Tibial artery (tissue), 4 donors: ENCODE data around the gene EPHA2.

Experiments
- DNase-seq, 2 donors: peaks; one replicate each; pipeline ENCODE4 v3.0.0-alpha.2; 2019
- H3K27ac ChIP-seq, 2 donors: fragments of 200-600 bp; sonication (generic) in 1 of 2; 1 replicate in 1 of 2; 2 replicates in 1 of 2; pipeline ENCODE4 v1.5.1; 2018 to 2019; ENCODE audit warnings: mild to moderate bottlenecking in 1 of 2
- H3K27me3 ChIP-seq, 2 donors: fragments of 200-600 bp; sonication (generic) in 1 of 2; one replicate each; pipeline versions ENCODE4 v1.5.1 to v1.6.0; 2016 to 2019
- H3K36me3 ChIP-seq, 3 donors: fragments of 200-600 bp; sonication (generic) in 2 of 3; one replicate each; pipeline ENCODE4 v1.5.1; 2016 to 2019; ENCODE audit warnings: mild to moderate bottlenecking in 2 of 3
- H3K4me1 ChIP-seq, 4 donors: fragments of 200-600 bp; sonication (generic) in 2 of 4; 1 replicate in 3 of 4; 2 replicates in 1 of 4; pipeline ENCODE4 v1.5.1; 2016 to 2019
- H3K4me3 ChIP-seq, 2 donors: fragments of 200-600 bp; sonication (generic) in 1 of 2; 1 replicate in 1 of 2; 2 replicates in 1 of 2; pipeline ENCODE4 v1.5.1; 2018 to 2019; ENCODE audit warnings: mild to moderate bottlenecking in 2 of 2
- H3K9me3 ChIP-seq, 3 donors: fragments of 200-600 bp; sonication (generic) in 1 of 3; one replicate each; pipeline ENCODE4 v1.5.1; 2016 to 2019
- CTCF ChIP-seq, 2 experiments: fragments of 200-600 bp in 1 of 2; fragments of 450-650 bp in 1 of 2; IDR thresholded peaks; one replicate each; pipeline ENCODE4 v1.5.1; 2017 to 2019; ENCODE audit warnings: antibody characterized with exemption in 2 of 2, mild to moderate bottlenecking in 1 of 2, moderate library complexity in 1 of 2
- intact Hi-C: fragments of 100-400 bp; cut with DNase I; formaldehyde crosslinking; loops from one replicate; pipeline ENCODE4 v1.15.0; 2023; ENCODE audit warnings: low total_unique reads

The EPHA2 gene

DNA sequence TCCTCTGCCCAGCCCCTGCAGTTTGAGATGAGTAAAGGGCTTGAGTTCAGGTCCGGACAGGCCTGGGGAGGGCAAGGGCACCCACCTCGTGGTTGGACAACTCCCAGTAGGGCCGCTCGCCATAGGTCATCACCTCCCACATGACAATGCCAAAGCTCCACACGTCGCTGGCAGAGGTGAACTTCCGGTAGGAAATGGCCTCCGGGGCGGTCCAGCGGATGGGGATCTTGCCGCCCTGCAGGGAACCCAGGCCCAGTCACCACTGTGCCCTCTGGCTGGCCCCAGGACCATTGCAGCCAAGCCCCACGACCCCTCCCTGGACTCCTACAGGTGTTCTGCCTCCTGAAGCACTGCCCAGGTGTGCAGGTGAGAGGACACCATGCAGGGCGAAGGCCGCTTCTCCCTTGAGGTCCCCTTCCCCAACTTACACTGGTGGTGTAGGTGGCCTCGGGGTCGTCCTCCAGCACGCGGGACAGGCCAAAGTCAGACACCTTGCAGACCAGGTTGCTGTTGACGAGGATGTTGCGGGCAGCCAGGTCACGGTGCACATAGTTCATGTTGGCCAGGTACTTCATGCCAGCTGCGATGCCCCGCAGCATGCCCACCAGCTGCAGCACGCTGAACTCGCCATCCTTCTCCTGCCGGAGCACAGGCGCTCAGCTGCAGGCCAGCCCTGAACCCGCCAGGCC is 24.1 kb downstream of the EPHA2 start:
- no peak for TF ChIP-seq CTCF (IDR thresholded peaks at IDR 0.05)
- intact Hi-C loops = no loop called here
- Histone ChIP-seq H3K27ac (no peak overlapping the region), H3K36me3 (peaks cover 32 to 96% (median 74%) of the 10 kb centered on the region in 3 donors), H3K4me1 (peaks cover 0 to 21% (median 14%) of the 10 kb centered on the region in 4 donors), H3K9me3 (no peaks in the 10 kb centered on the region), H3K27me3 (no peaks in the 10 kb centered on the region), H3K4me3 (no peak overlapping the region)
- no peak for DNase-seq

DNA sequence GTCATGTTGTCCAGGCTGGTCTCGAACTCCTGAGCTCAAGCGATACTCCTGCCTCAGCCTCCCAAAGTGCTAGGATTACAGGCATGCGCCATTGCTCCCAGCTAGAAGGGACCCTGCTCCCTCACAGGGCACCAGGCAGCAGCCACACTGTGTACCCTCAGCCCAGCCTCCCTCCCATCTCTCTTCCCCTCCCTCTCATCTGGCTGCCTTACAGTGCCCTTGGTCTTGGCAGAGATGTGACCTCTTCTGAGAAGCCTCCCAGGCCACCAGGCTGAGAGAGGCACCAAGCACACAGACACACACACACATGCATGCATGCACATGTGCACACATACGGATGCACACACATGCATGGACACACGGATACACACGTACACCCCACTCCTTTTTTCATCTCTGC is 25.0 kb downstream of the EPHA2 start:
- Histone ChIP-seq H3K27ac (no peak overlapping the region), H3K9me3 (no peaks in the 10 kb centered on the region), H3K27me3 (no peaks in the 10 kb centered on the region), H3K36me3 (peaks cover 30 to 99% (median 71%) of the 10 kb centered on the region in 3 donors), H3K4me1 (peaks cover 0 to 21% (median 14%) of the 10 kb centered on the region in 4 donors), H3K4me3 (no peak overlapping the region)
- no peak for DNase-seq
- TF ChIP-seq CTCF (IDR thresholded peaks at IDR 0.05) = no peak
- intact Hi-C loops = no loop called here

- no peak for TF ChIP-seq CTCF (IDR thresholded peaks at IDR 0.05)
- H3K27ac ChIP-seq = no peak overlapping the region
- H3K4me1 ChIP-seq = peaks cover 0 to 21% (median 14%) of the 10 kb centered on the region in 4 donors
- intact Hi-C loops = no loop called here
- no peak for DNase-seq
- no peaks in the 10 kb centered on the region for H3K9me3 ChIP-seq
- no peak overlapping the region for H3K4me3 ChIP-seq
- H3K27me3 ChIP-seq = no peaks in the 10 kb centered on the region
- peaks cover 22 to 98% (median 65%) of the 10 kb centered on the region in 3 donors for H3K36me3 ChIP-seq
Measured at GRCh38 chr1:16129921-16130543, 25.8 kb downstream of the EPHA2 start.

DNA sequence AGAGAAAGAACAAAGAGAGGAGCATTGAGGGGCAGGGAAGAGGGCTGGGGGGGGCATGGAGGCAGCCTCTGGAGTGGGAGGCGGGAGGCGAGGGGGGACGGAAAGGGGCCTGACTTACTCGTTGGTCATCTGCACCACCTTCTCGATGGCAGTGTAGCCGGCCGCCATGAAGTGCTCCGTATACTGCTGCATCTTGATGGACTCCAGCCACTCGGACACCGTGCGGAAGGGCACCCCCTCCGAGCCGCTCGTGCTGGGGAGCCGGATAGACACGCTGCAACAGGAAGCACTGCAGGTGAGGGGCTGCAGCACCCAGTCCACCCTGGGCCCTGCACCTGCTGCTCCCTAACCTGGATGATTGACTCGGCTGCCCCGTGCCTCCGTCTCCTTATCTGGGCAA is 26.6 kb downstream of the EPHA2 start:
- Histone ChIP-seq H3K4me3 (no peak overlapping the region), H3K36me3 (peaks cover 24 to 98% (median 65%) of the 10 kb centered on the region in 3 donors), H3K9me3 (no peaks in the 10 kb centered on the region), H3K27ac (no peak overlapping the region), H3K4me1 (peaks cover 0 to 21% (median 14%) of the 10 kb centered on the region in 4 donors), H3K27me3 (no peaks in the 10 kb centered on the region)
- no peak for TF ChIP-seq CTCF (IDR thresholded peaks at IDR 0.05)
- intact Hi-C loops = no loop called here
- DNase-seq = no peak

GRCh38 chr1:16128338-16128741 is 27.5 kb downstream of the EPHA2 start:
- H3K9me3 ChIP-seq = no peaks in the 10 kb centered on the region
- TF ChIP-seq CTCF (IDR thresholded peaks at IDR 0.05) = no peak
- peaks cover 0 to 21% (median 14%) of the 10 kb centered on the region in 4 donors for H3K4me1 ChIP-seq
- intact Hi-C loops = no loop called here
- peak overlapping the region; percentile 11 to 48 for H3K27ac ChIP-seq
- no peak for DNase-seq
- H3K4me3 ChIP-seq = no peak overlapping the region
- H3K27me3 ChIP-seq = no peaks in the 10 kb centered on the region
- H3K36me3 ChIP-seq = peaks cover 23 to 93% (median 62%) of the 10 kb centered on the region in 3 donors
